DOHH2 (cell line): ENCODE results near the gene REV1.

ENCODE experiments used
- CTCF ChIP-seq: fragments of 200-600 bp; sonication (generic); IDR thresholded peaks from one replicate; pipeline ENCODE4 v1.5.1; 2014; ENCODE audit warnings: antibody characterized with exemption, mild to moderate bottlenecking, low read depth, low read length; ENCODE audit not compliant: poor library complexity, severe bottlenecking
- EZH2phosphoT487 ChIP-seq: fragments of 200-600 bp; sonication (generic); IDR thresholded peaks from 2 replicates; pipeline ENCODE4 v1.6.1; 2017; ENCODE audit warnings: borderline replicate concordance, mild to moderate bottlenecking, antibody characterized with exemption, low read length, moderate library complexity, mixed read lengths

GRCh38 chr2:99436874-99437273, 52.9 kb downstream of the REV1 start:
- TF ChIP-seq CTCF (no peak), EZH2phosphoT487 (no peak)
